Measurements from ENCODE around the gene ABI3BP.

ABI3BP gene

DNA sequence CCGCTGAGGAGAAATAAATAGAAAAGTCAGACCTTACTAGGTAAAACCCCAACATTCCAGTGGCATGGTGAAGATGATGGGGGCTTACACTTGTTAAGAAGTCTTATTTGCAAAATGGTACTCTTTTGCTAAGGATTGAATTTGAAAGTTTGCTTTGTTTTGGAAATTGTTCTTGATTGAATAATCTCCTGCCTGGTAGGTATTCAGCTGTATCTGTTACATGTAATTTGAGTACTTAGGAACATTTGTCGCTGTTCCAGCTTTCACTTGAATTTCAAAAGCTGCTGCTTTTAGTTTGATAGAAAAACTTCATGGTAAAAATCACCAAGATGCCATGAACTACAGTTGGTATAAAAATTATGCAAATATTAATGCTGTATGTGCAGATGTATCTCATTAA is 239.4 kb downstream of the ABI3BP start:
- Histone ChIP-seq H3K4me3 (ENCODE audit: insufficient read depth, low read length, poor library complexity, severe bottlenecking) (no peak overlapping the region), H3K4me2 (ENCODE audit: low read depth, low read length, poor library complexity, severe bottlenecking) (no peak overlapping the region), H4K20me1 (ENCODE audit: low read depth, low read length) (no peaks in the 10 kb centered on the region), H3K27me3 (ENCODE audit: low read length) (no peaks in the 10 kb centered on the region), H3K9ac (ENCODE audit: low read length) (no peak overlapping the region), H3K9me3 (ENCODE audit: insufficient read depth, low read length) (no peaks in the 10 kb centered on the region), H3K36me3 (ENCODE audit: low read length) (peaks cover 17% of the 10 kb centered on the region), H3K79me2 (ENCODE audit: insufficient read depth, low read length) (no peaks in the 10 kb centered on the region), H3F3A (ENCODE audit: insufficient read depth) (no peaks in the 10 kb centered on the region), H3K9me2 (replicated peaks; ENCODE audit: insufficient read depth, low read length) (no peaks in the 10 kb centered on the region), H3K27ac (ENCODE audit: low read depth, low read length) (no peak overlapping the region), H2AFZ (ENCODE audit: low read depth, low read length, severe bottlenecking) (no peak overlapping the region)
- TF ChIP-seq, protein P1, sequence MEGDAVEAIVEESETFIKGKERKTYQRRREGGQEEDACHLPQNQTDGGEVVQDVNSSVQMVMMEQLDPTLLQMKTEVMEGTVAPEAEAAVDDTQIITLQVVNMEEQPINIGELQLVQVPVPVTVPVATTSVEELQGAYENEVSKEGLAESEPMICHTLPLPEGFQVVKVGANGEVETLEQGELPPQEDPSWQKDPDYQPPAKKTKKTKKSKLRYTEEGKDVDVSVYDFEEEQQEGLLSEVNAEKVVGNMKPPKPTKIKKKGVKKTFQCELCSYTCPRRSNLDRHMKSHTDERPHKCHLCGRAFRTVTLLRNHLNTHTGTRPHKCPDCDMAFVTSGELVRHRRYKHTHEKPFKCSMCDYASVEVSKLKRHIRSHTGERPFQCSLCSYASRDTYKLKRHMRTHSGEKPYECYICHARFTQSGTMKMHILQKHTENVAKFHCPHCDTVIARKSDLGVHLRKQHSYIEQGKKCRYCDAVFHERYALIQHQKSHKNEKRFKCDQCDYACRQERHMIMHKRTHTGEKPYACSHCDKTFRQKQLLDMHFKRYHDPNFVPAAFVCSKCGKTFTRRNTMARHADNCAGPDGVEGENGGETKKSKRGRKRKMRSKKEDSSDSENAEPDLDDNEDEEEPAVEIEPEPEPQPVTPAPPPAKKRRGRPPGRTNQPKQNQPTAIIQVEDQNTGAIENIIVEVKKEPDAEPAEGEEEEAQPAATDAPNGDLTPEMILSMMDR (IDR thresholded peaks at IDR 0.05; ENCODE audit: insufficient read depth, low read length, poor library complexity, severe bottlenecking), result no peak
- no peak for TF ChIP-seq EZH2phosphoT487 (conservative IDR thresholded peaks at IDR 0.05; ENCODE audit: low read length)

GRCh38 chr3:100748967-100749366 is 244.3 kb downstream of the ABI3BP start:
- Histone ChIP-seq H3K27me3 (ENCODE audit: low read length) (no peaks in the 10 kb centered on the region), H3K9ac (ENCODE audit: low read length) (no peak overlapping the region), H3K27ac (ENCODE audit: low read depth, low read length) (no peak overlapping the region), H3K79me2 (ENCODE audit: insufficient read depth, low read length) (no peaks in the 10 kb centered on the region), H2AFZ (ENCODE audit: low read depth, low read length, severe bottlenecking) (no peak overlapping the region), H3F3A (ENCODE audit: insufficient read depth) (no peaks in the 10 kb centered on the region), H3K4me2 (ENCODE audit: low read depth, low read length, poor library complexity, severe bottlenecking) (no peak overlapping the region), H3K9me2 (replicated peaks; ENCODE audit: insufficient read depth, low read length) (no peaks in the 10 kb centered on the region), H4K20me1 (ENCODE audit: low read depth, low read length) (no peaks in the 10 kb centered on the region), H3K36me3 (ENCODE audit: low read length) (peaks cover 51% of the 10 kb centered on the region), H3K9me3 (ENCODE audit: insufficient read depth, low read length) (no peaks in the 10 kb centered on the region), H3K4me3 (ENCODE audit: insufficient read depth, low read length, poor library complexity, severe bottlenecking) (no peak overlapping the region)
- no peak for TF ChIP-seq EZH2phosphoT487 (conservative IDR thresholded peaks at IDR 0.05; ENCODE audit: low read length)
- TF ChIP-seq, protein P1 (IDR thresholded peaks at IDR 0.05; ENCODE audit: insufficient read depth, low read length, poor library complexity, severe bottlenecking), result no peak

GRCh38 chr3:100748220-100748619 is 245.0 kb downstream of the ABI3BP start:
- Histone ChIP-seq H3K4me3 (ENCODE audit: insufficient read depth, low read length, poor library complexity, severe bottlenecking) (no peak overlapping the region), H3K4me2 (ENCODE audit: low read depth, low read length, poor library complexity, severe bottlenecking) (no peak overlapping the region), H3K9me3 (ENCODE audit: insufficient read depth, low read length) (no peaks in the 10 kb centered on the region), H3K9ac (ENCODE audit: low read length) (no peak overlapping the region), H3K36me3 (ENCODE audit: low read length) (peaks cover 57% of the 10 kb centered on the region), H3K27me3 (ENCODE audit: low read length) (no peaks in the 10 kb centered on the region), H3K79me2 (ENCODE audit: insufficient read depth, low read length) (no peaks in the 10 kb centered on the region), H3K27ac (ENCODE audit: low read depth, low read length) (no peak overlapping the region), H3K9me2 (replicated peaks; ENCODE audit: insufficient read depth, low read length) (no peaks in the 10 kb centered on the region), H3F3A (ENCODE audit: insufficient read depth) (no peaks in the 10 kb centered on the region), H4K20me1 (ENCODE audit: low read depth, low read length) (no peaks in the 10 kb centered on the region), H2AFZ (ENCODE audit: low read depth, low read length, severe bottlenecking) (no peak overlapping the region)
- TF ChIP-seq EZH2phosphoT487 (conservative IDR thresholded peaks at IDR 0.05; ENCODE audit: low read length), result no peak
- TF ChIP-seq, protein P1 (IDR thresholded peaks at IDR 0.05; ENCODE audit: insufficient read depth, low read length, poor library complexity, severe bottlenecking), result no peak

Measured in SU-DHL-6 (cell line).